Measurements from ENCODE around the gene ETFRF1. TPM values are rescaled to one million over a fixed set of nuclear protein-coding genes. Genes with fewer than 3 reads are reported as not detected.

Gene ETFRF1, protein sequence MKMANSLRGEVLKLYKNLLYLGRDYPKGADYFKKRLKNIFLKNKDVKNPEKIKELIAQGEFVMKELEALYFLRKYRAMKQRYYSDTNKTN
- total RNA-seq: 23.5 TPM

- peak; percentile 99 for ATAC-seq
- DNase-seq (ENCODE audit: low spot score): peak; percentile 98
Observed at GRCh38 chr12:25195056-25195971, at the start of gene ETFRF1, which contains the start of gene DNAI7. ETFRF1 (plus strand) TSS chr12:25195237; CDS start chr12:25203957, 8,720 bp downstream. DNAI7 (minus strand) TSS chr12:25195160; CDS start chr12:25195078, 82 bp downstream.

- ATAC-seq (no peak), DNase-seq (ENCODE audit: low spot score) (no peak)
Observed at GRCh38 chr12:25146686-25147085, 48.4 kb upstream of the ETFRF1 start.

GRCh38 chr12:25151476-25151875 lies 43.6 kb upstream of the ETFRF1 start:
- no peak for DNase-seq (ENCODE audit: low spot score)
- ATAC-seq: peak; percentile 42

DNA sequence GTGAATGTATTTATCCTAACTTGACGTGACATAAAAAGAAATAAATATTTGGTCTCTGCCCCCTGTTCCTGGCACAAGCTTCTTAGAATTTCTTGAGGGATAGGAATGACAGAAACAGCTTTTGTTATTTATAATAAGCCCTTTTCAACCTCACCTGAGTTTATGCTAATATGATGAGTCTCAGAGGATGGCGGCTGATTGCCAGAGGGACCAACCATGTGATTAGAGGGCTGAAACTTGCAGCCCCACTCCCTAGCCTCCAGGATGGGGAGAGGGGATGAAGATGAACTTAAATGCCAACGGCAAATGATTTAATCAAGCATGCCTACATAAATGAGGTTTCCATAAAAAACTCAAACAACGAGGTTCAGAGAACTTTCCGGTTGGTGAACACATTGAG lies 43.0 kb upstream of the ETFRF1 start:
- ATAC-seq (no peak), DNase-seq (ENCODE audit: low spot score) (no peak)

DNA sequence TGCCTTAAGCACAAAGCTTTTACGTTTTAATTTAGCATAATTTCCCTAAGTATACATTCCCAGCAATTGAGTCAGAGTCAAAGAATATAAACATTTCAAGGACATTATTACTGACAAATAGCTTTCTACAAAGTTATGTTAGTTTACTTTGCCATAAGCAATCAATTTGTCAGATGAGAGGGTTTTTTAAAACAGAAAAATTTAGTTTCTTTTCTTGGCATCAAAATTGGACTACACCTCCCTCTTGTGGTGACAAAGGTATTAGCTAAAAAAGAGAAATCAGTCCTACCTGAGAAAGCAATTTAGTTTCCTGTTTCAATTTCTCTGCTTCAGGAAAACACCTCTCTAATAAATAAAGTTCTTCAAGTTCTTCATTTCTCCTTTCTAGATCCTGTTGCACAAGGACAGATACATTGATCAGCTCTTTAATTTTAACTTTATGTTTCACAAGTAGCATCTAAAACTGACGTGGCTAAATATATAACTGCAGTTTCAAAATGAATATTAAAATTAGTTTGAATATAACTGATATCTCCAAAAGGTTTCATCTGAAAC lies 39.9 kb upstream of the ETFRF1 start:
- DNase-seq (ENCODE audit: low spot score) (no peak), ATAC-seq (peak; percentile 86)

DNA sequence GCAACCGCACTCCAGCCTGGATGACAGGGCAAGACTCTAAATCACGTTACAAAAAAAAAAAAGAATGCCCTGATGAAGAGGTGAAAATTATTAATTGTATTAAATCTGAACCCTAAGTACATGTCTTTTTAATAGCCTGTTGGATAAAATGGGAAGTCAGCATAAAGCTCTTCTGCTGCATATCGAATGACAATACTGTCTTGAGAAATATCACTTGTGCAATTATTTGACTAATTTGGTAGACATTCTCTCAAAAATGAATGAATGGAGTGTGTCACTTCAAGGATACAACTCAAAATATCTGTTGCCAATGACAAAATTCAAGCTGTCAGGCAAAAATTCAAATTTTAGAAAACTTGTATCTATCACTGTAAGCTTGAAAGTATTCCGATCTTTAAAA lies 39.0 kb upstream of the ETFRF1 start:
- DNase-seq (ENCODE audit: low spot score) (no peak), ATAC-seq (no peak)

DNA sequence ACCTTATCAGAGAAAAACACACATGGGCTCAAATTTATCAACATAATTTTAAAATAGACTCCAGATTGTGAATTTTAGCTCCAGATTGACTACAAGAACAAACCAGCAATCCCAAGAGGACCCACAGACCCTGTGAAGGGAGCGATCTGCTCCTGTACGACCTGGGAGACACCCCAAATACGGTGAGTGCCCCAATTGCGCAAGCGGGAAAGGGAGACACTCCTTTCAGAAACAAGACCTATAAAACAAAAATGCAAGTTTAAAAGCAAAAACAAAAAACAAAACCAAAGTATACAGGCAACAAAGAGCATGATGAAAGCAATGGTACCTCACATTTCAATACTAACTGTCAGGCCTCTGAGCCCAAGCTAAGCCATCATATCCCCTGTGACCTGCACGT lies 32.2 kb upstream of the ETFRF1 start:
- ATAC-seq (no peak), DNase-seq (ENCODE audit: low spot score) (no peak)

GRCh38 chr12:25182765-25183164 lies 12.3 kb upstream of the ETFRF1 start:
- ATAC-seq: no peak
- DNase-seq (ENCODE audit: low spot score): no peak

DNA sequence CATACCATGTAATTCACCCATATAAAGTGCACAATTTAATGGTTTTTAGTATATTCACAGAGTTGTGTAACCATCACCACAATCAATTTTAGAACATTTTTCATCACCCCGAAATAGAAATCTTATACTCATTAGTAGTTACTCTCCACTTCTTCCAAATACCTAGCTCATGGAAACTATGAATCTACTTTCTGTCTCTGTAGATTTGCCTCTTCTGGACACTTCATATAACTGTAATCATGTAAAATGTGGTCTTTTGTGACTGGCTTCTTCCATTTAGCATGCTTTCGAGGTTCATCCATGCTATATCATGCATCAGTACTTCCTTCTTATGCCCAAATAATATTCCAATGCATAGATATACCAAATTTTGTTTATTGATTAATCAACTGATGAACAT lies 10.9 kb upstream of the ETFRF1 start:
- ATAC-seq: no peak

GRCh38 chr12:25186038-25186787 lies 8.8 kb upstream of the ETFRF1 start:
- no peak for DNase-seq (ENCODE audit: low spot score)
- peak; percentile 35 for ATAC-seq

More for the DNA sequence above, 10.9 kb upstream of the ETFRF1 start:
- DNase-seq (ENCODE audit: low spot score): no peak

GRCh38 chr12:25186788-25187402 lies 8.1 kb upstream of the ETFRF1 start:
- DNase-seq (ENCODE audit: low spot score): no peak
- ATAC-seq: peak; percentile 62

GRCh38 chr12:25187781-25188180 lies 7.3 kb upstream of the ETFRF1 start:
- DNase-seq (ENCODE audit: low spot score): no peak
- ATAC-seq: no peak

- ATAC-seq: no peak
Observed at GRCh38 chr12:25189656-25190055, 5.4 kb upstream of the ETFRF1 start.

GRCh38 chr12:25190793-25191192 lies 4.2 kb upstream of the ETFRF1 start:
- ATAC-seq (no peak), DNase-seq (ENCODE audit: low spot score) (no peak)

More at GRCh38 chr12:25189656-25190055, 5.4 kb upstream of the ETFRF1 start:
- no peak for DNase-seq (ENCODE audit: low spot score)

- ATAC-seq (no peak), DNase-seq (ENCODE audit: low spot score) (no peak)
Observed at GRCh38 chr12:25194214-25194613, 823 bp upstream of the ETFRF1 start.

GRCh38 chr12:25194722-25195055 lies 348 bp upstream of the ETFRF1 start:
- ATAC-seq: no peak
- DNase-seq (ENCODE audit: low spot score): no peak

DNA sequence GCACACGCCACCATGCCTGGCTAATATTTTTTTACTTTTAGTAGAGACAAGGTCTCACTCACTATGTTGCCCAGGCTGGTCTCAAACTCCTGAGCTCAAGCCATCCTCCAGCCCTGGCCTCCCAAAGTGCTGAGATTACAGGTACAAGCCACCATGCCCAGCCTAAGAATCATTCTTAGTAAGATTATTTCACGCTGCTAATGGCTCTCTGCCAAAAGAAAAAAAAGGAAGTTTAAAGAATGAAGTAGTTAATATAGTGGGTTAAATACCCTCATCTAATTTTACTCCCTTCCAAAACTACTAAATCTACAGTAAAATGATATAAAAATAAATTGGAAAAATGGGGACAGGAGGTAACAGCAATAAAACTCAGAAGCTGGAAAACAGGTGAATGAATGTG lies 2.6 kb downstream of the ETFRF1 start:
- DNase-seq (ENCODE audit: low spot score) (no peak), ATAC-seq (no peak)

- DNase-seq (ENCODE audit: low spot score) (no peak), ATAC-seq (peak; percentile 56)
Observed at GRCh38 chr12:25200703-25201102, 5.7 kb downstream of the ETFRF1 start.

DNA sequence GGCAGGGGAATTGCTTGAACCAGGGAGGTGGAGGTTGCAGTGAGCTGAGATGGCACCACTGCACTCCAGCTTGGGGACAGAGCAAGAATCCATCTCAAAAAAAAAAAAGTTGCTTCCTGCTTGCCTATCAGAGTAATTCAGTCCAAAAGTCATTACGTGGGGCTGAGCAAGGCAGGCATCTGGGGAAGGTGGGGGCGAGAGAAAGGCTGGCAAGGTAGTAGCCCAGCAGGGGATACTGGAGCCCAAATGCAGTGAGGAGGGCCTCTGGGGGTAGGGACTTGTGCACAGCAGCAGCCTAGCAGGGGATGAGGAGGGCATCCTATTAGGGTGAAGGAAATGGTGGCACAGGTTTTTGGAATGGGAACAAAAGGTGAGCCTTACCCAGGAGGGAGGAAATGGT lies 7.1 kb downstream of the ETFRF1 start:
- ATAC-seq (peak; percentile 21), DNase-seq (ENCODE audit: low spot score) (no peak)

DNA sequence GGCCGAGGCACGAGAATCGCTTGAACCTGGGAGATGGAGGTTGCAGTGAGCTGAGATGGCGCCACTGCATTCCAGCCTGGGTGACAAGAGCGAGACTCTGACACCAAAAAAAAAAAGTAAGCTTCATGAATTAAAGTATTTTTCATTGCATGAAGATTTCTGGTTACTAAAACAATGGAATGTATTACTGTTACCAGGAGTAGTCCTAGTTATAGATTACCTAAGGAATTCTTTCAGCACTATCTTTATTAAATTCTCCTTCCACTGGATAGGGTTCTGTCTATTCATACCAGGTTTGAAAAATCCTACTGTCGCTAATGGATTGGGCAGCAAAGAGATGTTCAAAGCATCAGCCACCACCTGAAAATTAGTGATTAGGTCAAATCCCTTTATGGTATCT lies 12.4 kb downstream of the ETFRF1 start:
- ATAC-seq (no peak), DNase-seq (ENCODE audit: low spot score) (no peak)

DNA sequence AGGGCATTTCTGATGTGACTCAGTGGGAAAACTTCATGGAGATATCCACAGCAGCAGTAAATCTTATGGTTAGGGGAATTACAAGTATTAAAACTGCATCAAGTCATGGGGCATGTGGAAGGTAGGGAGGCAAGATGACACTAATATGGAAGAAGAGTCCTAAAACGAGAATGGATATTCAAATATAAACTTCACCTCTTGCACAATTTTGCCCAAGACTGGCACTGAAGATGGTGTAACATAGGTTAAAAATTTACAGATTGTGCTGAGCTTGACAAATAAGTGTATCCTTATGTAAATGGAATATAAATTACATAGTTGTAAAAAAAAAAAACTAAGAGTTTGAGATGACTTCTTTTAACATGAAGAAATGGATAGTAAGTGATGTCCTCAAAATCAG lies 12.8 kb downstream of the ETFRF1 start:
- ATAC-seq (peak; percentile 30), DNase-seq (ENCODE audit: low spot score) (no peak)

Measured in left lobe of liver (tissue), 2 donors.